Right lobe of liver (tissue), 4 donors: ENCODE data around the gene USP9X.

Source experiments
- POLR2A ChIP-seq: fragments of 450-650 bp; IDR thresholded peaks from one replicate; pipeline ENCODE4 v1.6.1; 2017; ENCODE audit warnings: antibody characterized with exemption, mild to moderate bottlenecking
- TF ChIP-seq, protein P1 (sequence below), 4 donors: fragments of 200-600 bp in 3 of 4; fragments of 450-650 bp in 1 of 4; IDR thresholded peaks; one replicate each; pipeline versions ENCODE4 v1.5.1 to v1.8.0; 2016 to 2022; ENCODE audit warnings: antibody characterized with exemption in 4 of 4, mild to moderate bottlenecking in 2 of 4
- donor health status: DM: no; HTN: no; CAD: no.
- donor health status: DM: no; HTN: no; CAD: no.
- donor health status: DM: no; HTN: yes; CAD: no.

- TF ChIP-seq, protein P1, sequence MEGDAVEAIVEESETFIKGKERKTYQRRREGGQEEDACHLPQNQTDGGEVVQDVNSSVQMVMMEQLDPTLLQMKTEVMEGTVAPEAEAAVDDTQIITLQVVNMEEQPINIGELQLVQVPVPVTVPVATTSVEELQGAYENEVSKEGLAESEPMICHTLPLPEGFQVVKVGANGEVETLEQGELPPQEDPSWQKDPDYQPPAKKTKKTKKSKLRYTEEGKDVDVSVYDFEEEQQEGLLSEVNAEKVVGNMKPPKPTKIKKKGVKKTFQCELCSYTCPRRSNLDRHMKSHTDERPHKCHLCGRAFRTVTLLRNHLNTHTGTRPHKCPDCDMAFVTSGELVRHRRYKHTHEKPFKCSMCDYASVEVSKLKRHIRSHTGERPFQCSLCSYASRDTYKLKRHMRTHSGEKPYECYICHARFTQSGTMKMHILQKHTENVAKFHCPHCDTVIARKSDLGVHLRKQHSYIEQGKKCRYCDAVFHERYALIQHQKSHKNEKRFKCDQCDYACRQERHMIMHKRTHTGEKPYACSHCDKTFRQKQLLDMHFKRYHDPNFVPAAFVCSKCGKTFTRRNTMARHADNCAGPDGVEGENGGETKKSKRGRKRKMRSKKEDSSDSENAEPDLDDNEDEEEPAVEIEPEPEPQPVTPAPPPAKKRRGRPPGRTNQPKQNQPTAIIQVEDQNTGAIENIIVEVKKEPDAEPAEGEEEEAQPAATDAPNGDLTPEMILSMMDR (IDR thresholded peaks at IDR 0.05) = no peak
- no peak for TF ChIP-seq POLR2A
Observed at GRCh38 chrX:41200785-41201184, 115.5 kb downstream of the USP9X start.
